ENCODE results near the gene ORAI3. TPM values are rescaled to one million over a fixed set of nuclear protein-coding genes. Genes with fewer than 3 reads are reported as not detected.
A peak's percentile ranks its signal among the peaks of the same experiment; 100 is the strongest.

ORAI3 gene
- total and polyA plus RNA-seq, 2 of the 13 experiments (the other 11 are each of a cell fraction or from before 2014, with no cell fraction given): 11.4 to 32.0 TPM

DNA sequence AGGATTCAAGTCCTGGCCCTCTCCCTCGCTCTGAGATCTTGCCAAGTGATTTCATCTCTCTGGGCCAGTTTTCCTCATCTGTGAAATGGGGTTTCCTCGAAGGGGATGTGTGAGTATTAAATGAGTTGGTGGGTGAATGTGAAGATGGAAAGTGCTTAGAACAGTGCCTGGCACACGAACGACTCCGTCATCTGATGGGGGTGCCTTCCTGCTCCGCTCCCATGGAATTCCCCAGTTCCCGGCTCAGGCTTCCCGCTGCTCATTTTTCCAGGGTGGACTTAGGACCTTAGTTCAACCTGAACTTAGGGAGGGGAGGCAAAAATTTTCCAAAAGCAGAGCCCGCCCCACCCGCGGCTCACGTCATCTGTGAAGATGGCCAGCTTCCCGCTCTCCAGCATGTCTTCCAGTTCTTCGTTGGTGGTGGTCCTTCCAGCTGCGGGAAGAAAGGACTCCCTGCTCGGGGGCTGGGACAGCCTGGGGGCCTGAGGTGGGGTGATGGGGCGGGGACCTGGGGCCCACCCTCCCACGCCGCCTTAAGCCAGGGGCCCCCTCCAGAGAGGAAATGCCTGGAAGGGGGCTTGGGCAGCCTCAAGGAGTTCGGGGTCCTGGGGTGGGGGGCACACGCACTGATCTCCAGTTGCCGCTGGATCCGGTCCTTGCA is 47.6 kb downstream of the ORAI3 start (continued):
- TF ChIP-seq CHD2 (IDR thresholded peaks at IDR 0.05; ENCODE audit: low read depth, low read length) (no peak), ZNF746 (CRISPR knock-in tag; IDR thresholded peaks at IDR 0.05) (peak; percentile 46; the same call in 1 of the 2 replicates), SMARCC2 (IDR thresholded peaks at IDR 0.05) (no peak), MEF2D (CRISPR knock-in tag; IDR thresholded peaks at IDR 0.05) (0 out of 2 replicates have a peak, but pooled peaks have one; percentile 32), EEA1 (CRISPR knock-in tag; IDR thresholded peaks at IDR 0.05; ENCODE audit: borderline replicate concordance) (peak; percentile 8; the same call in 1 of the 2 replicates), SETDB1 (CRISPR knock-in tag; IDR thresholded peaks at IDR 0.05; ENCODE audit: borderline replicate concordance) (0 out of 2 replicates have a peak, but pooled peaks have one; percentile 61), ZBTB7B (CRISPR knock-in tag; IDR thresholded peaks at IDR 0.05) (0 out of 2 replicates have a peak, but pooled peaks have one; percentile 5), NR1H2 (CRISPR knock-in tag; IDR thresholded peaks at IDR 0.05; ENCODE audit: borderline replicate concordance, low read depth) (0 out of 2 replicates have a peak, but pooled peaks have one; percentile 62), IRX3 (CRISPR knock-in tag; IDR thresholded peaks at IDR 0.05; ENCODE audit: borderline replicate concordance, low read depth) (no peak), ARNTL (CRISPR knock-in tag; IDR thresholded peaks at IDR 0.05) (peak; percentile 57; the same call in 1 of the 2 replicates)
- TF ChIP-seq, protein P1, sequence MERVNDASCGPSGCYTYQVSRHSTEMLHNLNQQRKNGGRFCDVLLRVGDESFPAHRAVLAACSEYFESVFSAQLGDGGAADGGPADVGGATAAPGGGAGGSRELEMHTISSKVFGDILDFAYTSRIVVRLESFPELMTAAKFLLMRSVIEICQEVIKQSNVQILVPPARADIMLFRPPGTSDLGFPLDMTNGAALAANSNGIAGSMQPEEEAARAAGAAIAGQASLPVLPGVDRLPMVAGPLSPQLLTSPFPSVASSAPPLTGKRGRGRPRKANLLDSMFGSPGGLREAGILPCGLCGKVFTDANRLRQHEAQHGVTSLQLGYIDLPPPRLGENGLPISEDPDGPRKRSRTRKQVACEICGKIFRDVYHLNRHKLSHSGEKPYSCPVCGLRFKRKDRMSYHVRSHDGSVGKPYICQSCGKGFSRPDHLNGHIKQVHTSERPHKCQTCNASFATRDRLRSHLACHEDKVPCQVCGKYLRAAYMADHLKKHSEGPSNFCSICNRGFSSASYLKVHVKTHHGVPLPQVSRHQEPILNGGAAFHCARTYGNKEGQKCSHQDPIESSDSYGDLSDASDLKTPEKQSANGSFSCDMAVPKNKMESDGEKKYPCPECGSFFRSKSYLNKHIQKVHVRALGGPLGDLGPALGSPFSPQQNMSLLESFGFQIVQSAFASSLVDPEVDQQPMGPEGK (CRISPR knock-in tag; IDR thresholded peaks at IDR 0.05): peak; percentile 92
- TF ChIP-seq, protein P2, sequence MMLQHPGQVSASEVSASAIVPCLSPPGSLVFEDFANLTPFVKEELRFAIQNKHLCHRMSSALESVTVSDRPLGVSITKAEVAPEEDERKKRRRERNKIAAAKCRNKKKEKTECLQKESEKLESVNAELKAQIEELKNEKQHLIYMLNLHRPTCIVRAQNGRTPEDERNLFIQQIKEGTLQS (CRISPR knock-in tag; IDR thresholded peaks at IDR 0.05): peak; percentile 35; the same call in 1 of the 2 replicates
- TF ChIP-seq, protein P3, sequence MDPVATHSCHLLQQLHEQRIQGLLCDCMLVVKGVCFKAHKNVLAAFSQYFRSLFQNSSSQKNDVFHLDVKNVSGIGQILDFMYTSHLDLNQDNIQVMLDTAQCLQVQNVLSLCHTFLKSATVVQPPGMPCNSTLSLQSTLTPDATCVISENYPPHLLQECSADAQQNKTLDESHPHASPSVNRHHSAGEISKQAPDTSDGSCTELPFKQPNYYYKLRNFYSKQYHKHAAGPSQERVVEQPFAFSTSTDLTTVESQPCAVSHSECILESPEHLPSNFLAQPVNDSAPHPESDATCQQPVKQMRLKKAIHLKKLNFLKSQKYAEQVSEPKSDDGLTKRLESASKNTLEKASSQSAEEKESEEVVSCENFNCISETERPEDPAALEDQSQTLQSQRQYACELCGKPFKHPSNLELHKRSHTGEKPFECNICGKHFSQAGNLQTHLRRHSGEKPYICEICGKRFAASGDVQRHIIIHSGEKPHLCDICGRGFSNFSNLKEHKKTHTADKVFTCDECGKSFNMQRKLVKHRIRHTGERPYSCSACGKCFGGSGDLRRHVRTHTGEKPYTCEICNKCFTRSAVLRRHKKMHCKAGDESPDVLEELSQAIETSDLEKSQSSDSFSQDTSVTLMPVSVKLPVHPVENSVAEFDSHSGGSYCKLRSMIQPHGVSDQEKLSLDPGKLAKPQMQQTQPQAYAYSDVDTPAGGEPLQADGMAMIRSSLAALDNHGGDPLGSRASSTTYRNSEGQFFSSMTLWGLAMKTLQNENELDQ (CRISPR knock-in tag; IDR thresholded peaks at IDR 0.05; ENCODE audit: borderline replicate concordance): no peak
- TF ChIP-seq, protein P4, sequence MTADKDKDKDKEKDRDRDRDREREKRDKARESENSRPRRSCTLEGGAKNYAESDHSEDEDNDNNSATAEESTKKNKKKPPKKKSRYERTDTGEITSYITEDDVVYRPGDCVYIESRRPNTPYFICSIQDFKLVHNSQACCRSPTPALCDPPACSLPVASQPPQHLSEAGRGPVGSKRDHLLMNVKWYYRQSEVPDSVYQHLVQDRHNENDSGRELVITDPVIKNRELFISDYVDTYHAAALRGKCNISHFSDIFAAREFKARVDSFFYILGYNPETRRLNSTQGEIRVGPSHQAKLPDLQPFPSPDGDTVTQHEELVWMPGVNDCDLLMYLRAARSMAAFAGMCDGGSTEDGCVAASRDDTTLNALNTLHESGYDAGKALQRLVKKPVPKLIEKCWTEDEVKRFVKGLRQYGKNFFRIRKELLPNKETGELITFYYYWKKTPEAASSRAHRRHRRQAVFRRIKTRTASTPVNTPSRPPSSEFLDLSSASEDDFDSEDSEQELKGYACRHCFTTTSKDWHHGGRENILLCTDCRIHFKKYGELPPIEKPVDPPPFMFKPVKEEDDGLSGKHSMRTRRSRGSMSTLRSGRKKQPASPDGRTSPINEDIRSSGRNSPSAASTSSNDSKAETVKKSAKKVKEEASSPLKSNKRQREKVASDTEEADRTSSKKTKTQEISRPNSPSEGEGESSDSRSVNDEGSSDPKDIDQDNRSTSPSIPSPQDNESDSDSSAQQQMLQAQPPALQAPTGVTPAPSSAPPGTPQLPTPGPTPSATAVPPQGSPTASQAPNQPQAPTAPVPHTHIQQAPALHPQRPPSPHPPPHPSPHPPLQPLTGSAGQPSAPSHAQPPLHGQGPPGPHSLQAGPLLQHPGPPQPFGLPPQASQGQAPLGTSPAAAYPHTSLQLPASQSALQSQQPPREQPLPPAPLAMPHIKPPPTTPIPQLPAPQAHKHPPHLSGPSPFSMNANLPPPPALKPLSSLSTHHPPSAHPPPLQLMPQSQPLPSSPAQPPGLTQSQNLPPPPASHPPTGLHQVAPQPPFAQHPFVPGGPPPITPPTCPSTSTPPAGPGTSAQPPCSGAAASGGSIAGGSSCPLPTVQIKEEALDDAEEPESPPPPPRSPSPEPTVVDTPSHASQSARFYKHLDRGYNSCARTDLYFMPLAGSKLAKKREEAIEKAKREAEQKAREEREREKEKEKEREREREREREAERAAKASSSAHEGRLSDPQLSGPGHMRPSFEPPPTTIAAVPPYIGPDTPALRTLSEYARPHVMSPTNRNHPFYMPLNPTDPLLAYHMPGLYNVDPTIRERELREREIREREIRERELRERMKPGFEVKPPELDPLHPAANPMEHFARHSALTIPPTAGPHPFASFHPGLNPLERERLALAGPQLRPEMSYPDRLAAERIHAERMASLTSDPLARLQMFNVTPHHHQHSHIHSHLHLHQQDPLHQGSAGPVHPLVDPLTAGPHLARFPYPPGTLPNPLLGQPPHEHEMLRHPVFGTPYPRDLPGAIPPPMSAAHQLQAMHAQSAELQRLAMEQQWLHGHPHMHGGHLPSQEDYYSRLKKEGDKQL (CRISPR knock-in tag; IDR thresholded peaks at IDR 0.05; ENCODE audit: low read depth): no peak
